ENCODE results near the gene LAPTM5. TPM values are rescaled to one million over a fixed set of nuclear protein-coding genes. Genes with fewer than 3 reads are reported as not detected.

LAPTM5 gene
- total and polyA plus RNA-seq, 2 of the 13 experiments (the other 11 are each of a cell fraction or from before 2014, with no cell fraction given): 0.41 to 0.86 TPM

GRCh38 chr1:30718636-30719405 is 38.8 kb downstream of the LAPTM5 start (continued):
- TF ChIP-seq ATF3 (CRISPR knock-in tag; IDR thresholded peaks at IDR 0.05): no peak
- TF ChIP-seq FOSL1 (CRISPR knock-in tag; IDR thresholded peaks at IDR 0.05; ENCODE audit: borderline replicate concordance): no peak
- peak; percentile 77 for TF ChIP-seq GMEB1 (CRISPR knock-in tag; IDR thresholded peaks at IDR 0.05; ENCODE audit: borderline replicate concordance)
- 0 out of 2 replicates have a peak, but pooled peaks have one; percentile 14 for TF ChIP-seq BHLHE40 (IDR thresholded peaks at IDR 0.05; ENCODE audit: low read length)
- 0 out of 2 replicates have a peak, but pooled peaks have one; percentile 41 for TF ChIP-seq ZNF44 (CRISPR knock-in tag; IDR thresholded peaks at IDR 0.05)
- TF ChIP-seq DMTF1 (CRISPR knock-in tag; IDR thresholded peaks at IDR 0.05): peak; percentile 91; the same call in 1 of the 2 replicates
- peak; percentile 62; the same call in 1 of the 2 replicates for TF ChIP-seq ETV6 (CRISPR knock-in tag; conservative IDR thresholded peaks at IDR 0.05)
- TF ChIP-seq ZNF24 (IDR thresholded peaks at IDR 0.05): no peak
- TF ChIP-seq THRA (CRISPR knock-in tag; IDR thresholded peaks at IDR 0.05; ENCODE audit: borderline replicate concordance): 0 out of 2 replicates have a peak, but pooled peaks have one; percentile 18

Measured in HepG2 (cell line).